ENCODE data around the gene CKS1B. TPM values are rescaled to one million over a fixed set of nuclear protein-coding genes. Genes with fewer than 3 reads are reported as not detected.

CKS1B gene
- total RNA-seq, 6 donors from 2014 or later: 9.9 to 31.1 (median 22.5) TPM

GRCh38 chr1:154998818-154999570, 24.5 kb downstream of the CKS1B start:
- Histone ChIP-seq H3K4me1 (peaks cover 16 to 27% (median 23%) of the 10 kb centered on the region in 4 donors), H3K36me3 (no peaks in the 10 kb centered on the region), H3K4me3 (peak overlapping the region; percentile 2 to 94 (median 92)), H3K9me3 (no peaks in the 10 kb centered on the region), H3K27me3 (no peaks in the 10 kb centered on the region), H3K27ac (peak overlapping the region; percentile 93 to 100 (median 96))
- WGBS, 2 donors: 11 to 21% methylated on average over 22 to 36 of the region's 40 CpGs
- TF ChIP-seq CTCF (IDR thresholded peaks at IDR 0.05) (peak; percentile 68 to 84 (median 76)), POLR2AphosphoS5 (IDR thresholded peaks at IDR 0.05) (peak in 1 of 2 donors; percentile 8), POLR2A (IDR thresholded peaks at IDR 0.05) (no peak)
- DNase-seq (peak; percentile 68 to 86), ATAC-seq (ENCODE audit: low FRiP score in 2 of 2) (no peak)

GRCh38 chr1:154999571-155000410, 25.3 kb downstream of the CKS1B start:
- WGBS, 2 donors: 2% methylated on average over 27 to 43 of the region's 50 CpGs
- DNase-seq (peak in 1 of 2 donors; percentile 86), ATAC-seq (ENCODE audit: low FRiP score in 2 of 2) (no peak)
- Histone ChIP-seq H3K27ac (peak overlapping the region; percentile 93 to 100 (median 96)), H3K4me1 (peaks cover 23 to 35% (median 31%) of the 10 kb centered on the region in 4 donors), H3K36me3 (no peaks in the 10 kb centered on the region), H3K27me3 (no peaks in the 10 kb centered on the region), H3K9me3 (no peaks in the 10 kb centered on the region), H3K4me3 (peak overlapping the region; percentile 83 to 94 (median 92))
- TF ChIP-seq CTCF (IDR thresholded peaks at IDR 0.05): no peak
- no peak for TF ChIP-seq POLR2A (IDR thresholded peaks at IDR 0.05)
- TF ChIP-seq POLR2AphosphoS5 (IDR thresholded peaks at IDR 0.05): no peak
- no peak for TF ChIP-seq EP300 (IDR thresholded peaks at IDR 0.05)

GRCh38 chr1:155000411-155000725, 25.9 kb downstream of the CKS1B start:
- H3K27ac ChIP-seq: peak overlapping the region; percentile 93 to 100 (median 96)
- peak overlapping the region; percentile 83 to 94 (median 92) for H3K4me3 ChIP-seq
- H3K27me3 ChIP-seq: no peaks in the 10 kb centered on the region
- TF ChIP-seq POLR2A (IDR thresholded peaks at IDR 0.05) (no peak), EP300 (IDR thresholded peaks at IDR 0.05) (no peak), CTCF (IDR thresholded peaks at IDR 0.05) (no peak), POLR2AphosphoS5 (IDR thresholded peaks at IDR 0.05) (no peak)
- no peaks in the 10 kb centered on the region for H3K36me3 ChIP-seq
- 0 to 2% methylated on average over 1 to 13 of the region's 13 CpGs for WGBS, 2 donors
- H3K4me1 ChIP-seq: peaks cover 29 to 41% (median 35%) of the 10 kb centered on the region in 4 donors
- peak in 1 of 2 donors; percentile 67 for DNase-seq
- ATAC-seq (ENCODE audit: low FRiP score in 2 of 2): no peak
- H3K9me3 ChIP-seq: no peaks in the 10 kb centered on the region

GRCh38 chr1:155000726-155001424, 26.4 kb downstream of the CKS1B start:
- peaks cover 34 to 46% (median 39%) of the 10 kb centered on the region in 4 donors for H3K4me1 ChIP-seq
- peak overlapping the region; percentile 93 to 100 (median 96) for H3K27ac ChIP-seq
- H3K4me3 ChIP-seq: peak overlapping the region; percentile 83 to 94 (median 92)
- no peaks in the 10 kb centered on the region for H3K36me3 ChIP-seq
- no peaks in the 10 kb centered on the region for H3K9me3 ChIP-seq
- TF ChIP-seq POLR2A (IDR thresholded peaks at IDR 0.05): peak in 3 of 4 donors; percentile 56 to 94 (median 85)
- peak in 1 of 4 donors; percentile 68 for TF ChIP-seq EP300 (IDR thresholded peaks at IDR 0.05)
- TF ChIP-seq CTCF (IDR thresholded peaks at IDR 0.05): peak in 3 of 6 experiments; percentile 17 to 48 (median 33)
- TF ChIP-seq POLR2AphosphoS5 (IDR thresholded peaks at IDR 0.05): peak; percentile 62 to 84
- WGBS, 2 donors: 0 to 1% methylated on average over 11 to 39 of the region's 43 CpGs
- H3K27me3 ChIP-seq: no peaks in the 10 kb centered on the region
- ATAC-seq (ENCODE audit: low FRiP score in 2 of 2) (peak; percentile 80 to 88), DNase-seq (peak; percentile 95 to 96)
